Measurements from ENCODE around the gene GPBAR1.

The GPBAR1 gene

DNA sequence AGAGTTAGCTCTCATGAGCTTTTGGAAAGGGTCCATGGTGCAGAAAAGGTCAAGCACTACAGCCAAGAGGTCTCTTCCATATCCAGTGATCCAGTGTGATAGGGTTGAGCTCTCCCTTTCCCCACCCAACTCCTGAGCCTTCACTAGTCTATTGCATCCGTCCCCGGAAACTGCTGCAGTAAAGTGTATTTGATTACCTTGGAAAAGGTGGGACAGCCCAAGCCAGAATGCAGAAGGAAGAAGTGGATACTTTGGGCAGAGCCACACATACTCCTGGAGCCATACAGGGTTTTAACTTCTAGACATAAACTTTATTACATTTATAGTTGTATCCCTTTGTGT is 13.1 kb downstream of the GPBAR1 start:
- no peak for TF ChIP-seq FOXP2 (optimal IDR thresholded peaks at IDR 0.05; ENCODE audit: control extremely low read depth, extremely low read length, insufficient read depth)
- H3K4me3 ChIP-seq = no peak overlapping the region
- H3K9ac ChIP-seq (ENCODE audit: insufficient read length) = no peak overlapping the region
- DNase-seq (ENCODE audit: low read depth, low spot score) = no peak
- no peaks in the 10 kb centered on the region for H3K9me3 ChIP-seq (ENCODE audit: low read depth, low read length)
- H3K36me3 ChIP-seq (ENCODE audit: insufficient read depth, low read length) = peaks cover 27% of the 10 kb centered on the region; the same call in 1 of the 2 replicates
- no peak overlapping the region for H3K27ac ChIP-seq

- Histone ChIP-seq H3K27ac (no peak overlapping the region), H3K4me3 (no peak overlapping the region), H3K9me3 (ENCODE audit: low read depth, low read length) (no peaks in the 10 kb centered on the region), H3K36me3 (ENCODE audit: insufficient read depth, low read length) (peaks cover 27% of the 10 kb centered on the region; the same call in 1 of the 2 replicates), H3K9ac (ENCODE audit: insufficient read length) (no peak overlapping the region)
- no peak for DNase-seq (ENCODE audit: low read depth, low spot score)
- TF ChIP-seq POLR2AphosphoS5 (IDR thresholded peaks at IDR 0.05; ENCODE audit: borderline replicate concordance, low read depth, low read length) = no peak
- TF ChIP-seq EZH2 (IDR thresholded peaks at IDR 0.05) = no peak
- no peak for TF ChIP-seq FOXP2 (optimal IDR thresholded peaks at IDR 0.05; ENCODE audit: control extremely low read depth, extremely low read length, insufficient read depth)
These were observed 13.8 kb downstream of the GPBAR1 start for GRCh38 chr2:218274586-218274985.

DNA sequence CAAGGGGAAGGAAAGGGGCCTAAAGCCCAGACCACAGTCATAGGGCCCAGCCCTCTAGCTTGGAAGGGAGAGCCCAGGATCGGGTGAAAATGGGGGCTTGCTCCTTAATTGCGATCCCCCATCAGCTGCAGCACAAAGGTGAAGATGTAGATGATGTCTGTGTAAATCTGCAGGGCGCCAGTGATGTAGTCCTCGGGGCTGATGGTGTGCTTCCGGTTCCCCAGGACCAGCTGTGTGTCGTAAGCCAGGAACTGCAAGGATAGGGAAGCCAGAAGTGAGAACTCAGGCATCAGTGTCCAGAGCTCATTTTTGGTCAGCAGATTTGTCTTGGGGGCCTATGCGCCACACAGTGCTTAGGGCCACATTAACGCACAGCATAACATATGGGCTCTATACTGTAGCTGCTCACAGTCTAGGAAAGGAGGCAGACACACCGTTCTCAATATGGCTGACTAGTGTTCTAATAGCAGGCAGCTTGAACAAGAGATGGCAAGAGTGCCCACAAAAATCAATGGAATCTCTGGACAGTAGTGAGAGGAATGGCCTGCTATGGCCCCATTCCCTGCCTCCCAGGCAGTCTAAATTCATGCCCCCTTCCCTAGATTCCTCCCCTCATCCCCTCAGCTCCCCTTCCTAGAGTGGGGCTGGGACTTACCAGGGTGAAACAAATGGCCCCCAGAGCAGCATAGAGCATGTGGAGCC is 14.7 kb downstream of the GPBAR1 start:
- Histone ChIP-seq H3K9me3 (ENCODE audit: low read depth, low read length) (no peaks in the 10 kb centered on the region), H3K27ac (no peak overlapping the region), H3K36me3 (ENCODE audit: insufficient read depth, low read length) (peaks cover 27% of the 10 kb centered on the region; the same call in 1 of the 2 replicates), H3K4me3 (no peak overlapping the region), H3K9ac (ENCODE audit: insufficient read length) (no peak overlapping the region)
- DNase-seq (ENCODE audit: low read depth, low spot score) = no peak
- TF ChIP-seq FOXP2 (optimal IDR thresholded peaks at IDR 0.05; ENCODE audit: control extremely low read depth, extremely low read length, insufficient read depth) (no peak), EZH2 (IDR thresholded peaks at IDR 0.05) (no peak), POLR2AphosphoS5 (IDR thresholded peaks at IDR 0.05; ENCODE audit: borderline replicate concordance, low read depth, low read length) (no peak)

- Histone ChIP-seq H3K4me3 (no peak overlapping the region), H3K9me3 (ENCODE audit: low read depth, low read length) (no peaks in the 10 kb centered on the region), H3K36me3 (ENCODE audit: insufficient read depth, low read length) (peaks cover 27% of the 10 kb centered on the region; the same call in 1 of the 2 replicates), H3K9ac (ENCODE audit: insufficient read length) (no peak overlapping the region), H3K27ac (no peak overlapping the region)
- TF ChIP-seq FOXP2 (optimal IDR thresholded peaks at IDR 0.05; ENCODE audit: control extremely low read depth, extremely low read length, insufficient read depth) = no peak
- TF ChIP-seq POLR2AphosphoS5 (IDR thresholded peaks at IDR 0.05; ENCODE audit: borderline replicate concordance, low read depth, low read length) = no peak
- no peak for TF ChIP-seq EZH2 (IDR thresholded peaks at IDR 0.05)
- DNase-seq (ENCODE audit: low read depth, low spot score) = no peak
These were observed 16.4 kb downstream of the GPBAR1 start for GRCh38 chr2:218276986-218277755.

GRCh38 chr2:218277921-218278320 is 17.1 kb downstream of the GPBAR1 start:
- no peaks in the 10 kb centered on the region for H3K9me3 ChIP-seq (ENCODE audit: low read depth, low read length)
- H3K9ac ChIP-seq (ENCODE audit: insufficient read length) = no peak overlapping the region
- no peak overlapping the region for H3K27ac ChIP-seq
- no peak for TF ChIP-seq FOXP2 (optimal IDR thresholded peaks at IDR 0.05; ENCODE audit: control extremely low read depth, extremely low read length, insufficient read depth)
- TF ChIP-seq EZH2 (IDR thresholded peaks at IDR 0.05) = no peak
- no peak for TF ChIP-seq POLR2AphosphoS5 (IDR thresholded peaks at IDR 0.05; ENCODE audit: borderline replicate concordance, low read depth, low read length)
- no peak overlapping the region for H3K4me3 ChIP-seq
- H3K36me3 ChIP-seq (ENCODE audit: insufficient read depth, low read length) = peaks cover 27% of the 10 kb centered on the region; the same call in 1 of the 2 replicates
- DNase-seq (ENCODE audit: low read depth, low spot score) = no peak

GRCh38 chr2:218278531-218279360 is 17.9 kb downstream of the GPBAR1 start:
- Histone ChIP-seq H3K9ac (ENCODE audit: insufficient read length) (no peak overlapping the region), H3K4me3 (no peak overlapping the region), H3K9me3 (ENCODE audit: low read depth, low read length) (no peaks in the 10 kb centered on the region), H3K27ac (no peak overlapping the region), H3K36me3 (ENCODE audit: insufficient read depth, low read length) (peaks cover 25% of the 10 kb centered on the region; the same call in 1 of the 2 replicates)
- DNase-seq (ENCODE audit: low read depth, low spot score) = no peak
- TF ChIP-seq FOXP2 (optimal IDR thresholded peaks at IDR 0.05; ENCODE audit: control extremely low read depth, extremely low read length, insufficient read depth) (no peak), POLR2AphosphoS5 (IDR thresholded peaks at IDR 0.05; ENCODE audit: borderline replicate concordance, low read depth, low read length) (no peak), EZH2 (IDR thresholded peaks at IDR 0.05) (no peak)

GRCh38 chr2:218280260-218280870 is 19.6 kb downstream of the GPBAR1 start:
- no peak overlapping the region for H3K9ac ChIP-seq (ENCODE audit: insufficient read length)
- no peaks in the 10 kb centered on the region for H3K9me3 ChIP-seq (ENCODE audit: low read depth, low read length)
- DNase-seq (ENCODE audit: low read depth, low spot score) = no peak
- no peak overlapping the region for H3K27ac ChIP-seq
- peaks cover 9% of the 10 kb centered on the region; the same call in 1 of the 2 replicates for H3K36me3 ChIP-seq (ENCODE audit: insufficient read depth, low read length)
- no peak overlapping the region for H3K4me3 ChIP-seq
- TF ChIP-seq POLR2AphosphoS5 (IDR thresholded peaks at IDR 0.05; ENCODE audit: borderline replicate concordance, low read depth, low read length) = no peak

- H3K9me3 ChIP-seq (ENCODE audit: low read depth, low read length) = no peaks in the 10 kb centered on the region
- peaks cover 4% of the 10 kb centered on the region; the same call in 1 of the 2 replicates for H3K36me3 ChIP-seq (ENCODE audit: insufficient read depth, low read length)
- no peak overlapping the region for H3K4me3 ChIP-seq
- DNase-seq (ENCODE audit: low read depth, low spot score) = no peak
- no peak overlapping the region for H3K9ac ChIP-seq (ENCODE audit: insufficient read length)
- H3K27ac ChIP-seq = no peak overlapping the region
- TF ChIP-seq EZH2 (IDR thresholded peaks at IDR 0.05) (no peak), POLR2AphosphoS5 (IDR thresholded peaks at IDR 0.05; ENCODE audit: borderline replicate concordance, low read depth, low read length) (no peak), FOXP2 (optimal IDR thresholded peaks at IDR 0.05; ENCODE audit: control extremely low read depth, extremely low read length, insufficient read depth) (no peak)
These were observed 20.6 kb downstream of the GPBAR1 start for GRCh38 chr2:218281449-218281848.

Data from SK-N-MC (cell line).